HEK293 (cell line): Measurements from ENCODE around the gene DGKH.

Experiments
- CTCF ChIA-PET: fragments of 350-600 bp; formaldehyde crosslinking; extraction: SDS; loops from one replicate; lab custom pipeline; 2021; ENCODE audit warnings: antibody characterized with exemption; lab: Yijun Ruan, JAX
- POLR2A ChIA-PET: fragments of 300-600 bp; formaldehyde crosslinking; extraction: SDS; loops from one replicate; lab custom pipeline; 2020; ENCODE audit warnings: antibody characterized with exemption, inconsistent platforms; lab: Yijun Ruan, JAX
- H3K27ac ChIP-seq: fragments of 200-500 bp; sonication (Bioruptor generic); 2 replicates; pipeline ENCODE4 v1.5.1; 2014; ENCODE audit warnings: low read depth, low read length, control low read depth, inconsistent platforms; ENCODE audit errors: extremely low read depth
- H3K36me3 ChIP-seq, 2 experiments: fragments of 200-500 bp in 1 of 2; sonication (Bioruptor generic) in 1 of 2; 1 replicate in 1 of 2; 2 replicates in 1 of 2; pipeline ENCODE4 v1.5.1; 2014 to 2017; ENCODE audit warnings: inconsistent platforms in 2 of 2, low read length in 2 of 2; ENCODE audit not compliant: control insufficient read depth in 2 of 2, insufficient read depth in 1 of 2
- H3K4me1 ChIP-seq: fragments of 200-500 bp; sonication (Bioruptor generic); 2 replicates; pipeline ENCODE4 v1.5.1; 2014; ENCODE audit warnings: mild to moderate bottlenecking, low read length, inconsistent platforms; ENCODE audit not compliant: control insufficient read depth, insufficient read depth
- H3K4me3 ChIP-seq: 2 replicates; pipeline ENCODE4 v1.5.1; 2011; ENCODE audit warnings: low read depth, mild to moderate bottlenecking, control low read depth, low read length, moderate library complexity
- H3K9me3 ChIP-seq: fragments of 200-500 bp; sonication (Bioruptor generic); 2 replicates; pipeline ENCODE4 v1.5.1; 2014; ENCODE audit warnings: low read depth, low read length, inconsistent platforms; ENCODE audit not compliant: control insufficient read depth, insufficient read depth
- HIC1 ChIP-seq: fragments of 450-650 bp; formaldehyde crosslinking; IDR thresholded peaks from 2 replicates; pipeline ENCODE4 v1.5.1; 2016; ENCODE audit warnings: missing biosample characterization, missing genetic modification characterization
- IKZF3 ChIP-seq: fragments of 450-650 bp; IDR thresholded peaks from 2 replicates; pipeline ENCODE4 v1.5.0; 2018; ENCODE audit warnings: missing biosample characterization, mild to moderate bottlenecking, missing genetic modification characterization, moderate library complexity
- KLF9 ChIP-seq: fragments of 450-650 bp; formaldehyde crosslinking; IDR thresholded peaks from 2 replicates; pipeline ENCODE4 v1.5.1; 2016; ENCODE audit warnings: missing biosample characterization, missing genetic modification characterization, low read depth
- OSR2 ChIP-seq: fragments of 450-650 bp; formaldehyde crosslinking; IDR thresholded peaks from 2 replicates; pipeline ENCODE4 v1.5.1; 2016; ENCODE audit warnings: missing biosample characterization, missing genetic modification characterization
- PRDM10 ChIP-seq: fragments of 450-650 bp; formaldehyde crosslinking; IDR thresholded peaks from 2 replicates; pipeline ENCODE4 v1.5.1; 2016; ENCODE audit warnings: missing biosample characterization, missing genetic modification characterization
- PRDM6 ChIP-seq: fragments of 450-650 bp; formaldehyde crosslinking; IDR thresholded peaks from 2 replicates; pipeline ENCODE4 v1.5.1; 2017; ENCODE audit warnings: missing biosample characterization, missing genetic modification characterization
- REPIN1 ChIP-seq: fragments of 450-650 bp; formaldehyde crosslinking; IDR thresholded peaks from 2 replicates; pipeline ENCODE4 v1.5.1; 2017; ENCODE audit warnings: missing biosample characterization, missing genetic modification characterization, low read depth
- ZBTB17 ChIP-seq: fragments of 450-650 bp; formaldehyde crosslinking; IDR thresholded peaks from 2 replicates; pipeline ENCODE4 v1.5.1; 2016; ENCODE audit warnings: missing biosample characterization, missing genetic modification characterization
- ZBTB44 ChIP-seq: fragments of 450-650 bp; IDR thresholded peaks from 2 replicates; pipeline ENCODE4 v1.5.1; 2018; ENCODE audit warnings: missing biosample characterization, mild to moderate bottlenecking, missing genetic modification characterization
- ZBTB48 ChIP-seq: fragments of 450-650 bp; formaldehyde crosslinking; IDR thresholded peaks from 2 replicates; pipeline ENCODE4 v1.5.1; 2016; ENCODE audit warnings: missing biosample characterization, missing genetic modification characterization
- ZFHX2 ChIP-seq: fragments of 450-650 bp; formaldehyde crosslinking; conservative IDR thresholded peaks from 2 replicates; pipeline ENCODE4 v1.5.1; 2016; ENCODE audit warnings: missing biosample characterization, missing genetic modification characterization
- ZNF133 ChIP-seq: fragments of 450-650 bp; formaldehyde crosslinking; IDR thresholded peaks from 2 replicates; pipeline ENCODE4 v1.5.1; 2016; ENCODE audit warnings: missing biosample characterization, missing genetic modification characterization
- ZNF239 ChIP-seq: fragments of 450-650 bp; formaldehyde crosslinking; IDR thresholded peaks from 2 replicates; pipeline ENCODE4 v1.5.1; 2016; ENCODE audit warnings: missing biosample characterization, missing genetic modification characterization
- ZNF24 ChIP-seq: fragments of 450-650 bp; formaldehyde crosslinking; IDR thresholded peaks from 2 replicates; pipeline ENCODE4 v1.5.1; 2016; ENCODE audit warnings: missing biosample characterization, missing genetic modification characterization
- ZNF26 ChIP-seq: fragments of 450-650 bp; formaldehyde crosslinking; IDR thresholded peaks from 2 replicates; pipeline ENCODE4 v1.5.1; 2016; ENCODE audit warnings: missing biosample characterization, missing genetic modification characterization
- ZNF426 ChIP-seq: fragments of 450-650 bp; formaldehyde crosslinking; IDR thresholded peaks from 2 replicates; pipeline ENCODE4 v1.5.1; 2017; ENCODE audit warnings: missing biosample characterization, missing genetic modification characterization, mild to moderate bottlenecking, inconsistent platforms, moderate library complexity
- ZNF585B ChIP-seq: fragments of 450-650 bp; formaldehyde crosslinking; IDR thresholded peaks from 2 replicates; pipeline ENCODE4 v1.5.1; 2016; ENCODE audit warnings: missing biosample characterization, missing genetic modification characterization
- ZNF600 ChIP-seq: fragments of 450-650 bp; formaldehyde crosslinking; IDR thresholded peaks from 2 replicates; pipeline ENCODE4 v1.5.1; 2016; ENCODE audit warnings: missing biosample characterization, missing genetic modification characterization
- ZNF621 ChIP-seq: fragments of 450-650 bp; formaldehyde crosslinking; IDR thresholded peaks from 2 replicates; pipeline ENCODE4 v1.5.1; 2017; ENCODE audit warnings: missing biosample characterization, missing genetic modification characterization
- ZNF791 ChIP-seq: fragments of 450-650 bp; formaldehyde crosslinking; IDR thresholded peaks from 2 replicates; pipeline ENCODE4 v1.5.1; 2016; ENCODE audit warnings: missing biosample characterization, missing genetic modification characterization
- ZNF837 ChIP-seq: fragments of 450-650 bp; formaldehyde crosslinking; IDR thresholded peaks from 2 replicates; pipeline ENCODE4 v1.5.1; 2016; ENCODE audit warnings: missing biosample characterization, missing genetic modification characterization

DGKH gene

GRCh38 chr13:42061943-42062342 is 13.5 kb downstream of the DGKH start:
- TF ChIP-seq ZNF791 (tag by site-specific recombination) (no peak), ZNF24 (tag by site-specific recombination) (no peak), ZNF837 (tag by site-specific recombination) (no peak), ZFHX2 (tag by site-specific recombination) (0 out of 2 replicates have a peak, but pooled peaks have one; percentile 15)
- CTCF ChIA-PET: interaction anchor here (0.7 to 0.8 kb wide), 3 partner anchors 58 to 957 kb away, joined by 4 to 5 read pairs (median 5); no protein-coding TSS in a partner anchor
- H3K4me1 ChIP-seq: peaks cover 10% of the 10 kb centered on the region
- peaks cover 0 to 4% of the 10 kb centered on the region in 2 experiments; a peak in 2 of 3 replicates for H3K36me3 ChIP-seq
- H3K27ac ChIP-seq: no peak overlapping the region
- no peak overlapping the region for H3K4me3 ChIP-seq
- H3K9me3 ChIP-seq: no peaks in the 10 kb centered on the region
- POLR2A ChIA-PET: no interaction called here

- Histone ChIP-seq H3K9me3 (no peaks in the 10 kb centered on the region), H3K36me3 (peaks cover 0 to 4% of the 10 kb centered on the region in 2 experiments; a peak in 2 of 3 replicates), H3K27ac (no peak overlapping the region), H3K4me3 (no peak overlapping the region), H3K4me1 (peaks cover 10% of the 10 kb centered on the region)
- CTCF ChIA-PET: no interaction called here
- TF ChIP-seq REPIN1 (tag by site-specific recombination) (no peak), IKZF3 (tag by site-specific recombination) (peak; percentile 94), ZNF600 (tag by site-specific recombination) (peak; percentile 50; the same call in 1 of the 2 replicates)
- TF ChIP-seq, all 188 proteins: peak for 2
- POLR2A ChIA-PET: no interaction called here
These were observed 14.7 kb downstream of the DGKH start for GRCh38 chr13:42063105-42063504.

- no peak overlapping the region for H3K4me3 ChIP-seq
- CTCF ChIA-PET: interaction anchor here (0.6 to 0.7 kb wide), 3 partner anchors 18 to 724 kb away, joined by 3 to 7 read pairs (median 6); no protein-coding TSS in a partner anchor
- H3K27ac ChIP-seq: no peak overlapping the region
- H3K9me3 ChIP-seq: no peaks in the 10 kb centered on the region
- peaks cover 10% of the 10 kb centered on the region for H3K4me1 ChIP-seq
- H3K36me3 ChIP-seq: peaks cover 0 to 4% of the 10 kb centered on the region in 2 experiments; a peak in 2 of 3 replicates
- POLR2A ChIA-PET: no interaction called here
- TF ChIP-seq PRDM6 (tag by site-specific recombination) (no peak), ZNF621 (no peak), ZBTB48 (no peak; the same call in 1 of the 2 replicates), ZNF426 (tag by site-specific recombination) (no peak), PRDM10 (tag by site-specific recombination) (peak; percentile 90), ZNF585B (tag by site-specific recombination) (no peak), ZBTB44 (tag by site-specific recombination) (peak; percentile 66), KLF9 (tag by site-specific recombination) (no peak), ZNF239 (tag by site-specific recombination) (no peak), ZNF133 (tag by site-specific recombination) (no peak), ZNF26 (tag by site-specific recombination) (no peak), HIC1 (tag by site-specific recombination) (no peak), OSR2 (peak; percentile 79), ZBTB17 (peak; percentile 64)
These were observed 15.8 kb downstream of the DGKH start for GRCh38 chr13:42064259-42064658.
